GM21390 (cell line): ENCODE data around the gene EIF2S3B.
"Not testable (repeated sequence)": the region's sequence is repeated elsewhere in the genome, so short reads cannot be mapped to it uniquely, and the experiment has no call there.

Experiments used
- ATAC-seq: cut with Tn5 transposase; IDR thresholded peaks from one replicate; pipeline ENCODE4 v1.9.1; 2021; ENCODE audit not compliant: unreplicated experiment

EIF2S3B gene

DNA sequence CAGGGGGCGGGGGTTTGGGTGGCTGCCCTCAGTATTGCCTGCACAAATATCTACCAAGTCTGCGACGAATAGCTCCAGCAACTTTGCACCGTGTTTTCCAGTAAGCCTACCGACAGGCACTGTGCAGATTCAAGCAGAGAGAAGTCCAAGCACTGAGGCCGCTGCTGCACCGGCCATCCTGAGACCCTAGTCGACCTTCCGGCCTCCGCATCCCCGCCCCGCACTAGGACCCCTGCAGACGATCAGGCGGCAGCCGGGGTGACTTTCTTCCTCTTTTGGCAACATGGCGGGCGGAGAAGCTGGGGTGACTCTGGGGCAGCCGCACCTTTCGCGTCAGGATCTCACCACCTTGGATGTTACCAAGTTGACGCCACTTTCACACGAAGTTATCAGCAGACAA is at the start of gene EIF2S3B:
EIF2S3B (plus strand) TSS at position 271 of the 400 bp plus-strand sequence; CDS start at position 284, 13 bp downstream.
- no peak for ATAC-seq

DNA sequence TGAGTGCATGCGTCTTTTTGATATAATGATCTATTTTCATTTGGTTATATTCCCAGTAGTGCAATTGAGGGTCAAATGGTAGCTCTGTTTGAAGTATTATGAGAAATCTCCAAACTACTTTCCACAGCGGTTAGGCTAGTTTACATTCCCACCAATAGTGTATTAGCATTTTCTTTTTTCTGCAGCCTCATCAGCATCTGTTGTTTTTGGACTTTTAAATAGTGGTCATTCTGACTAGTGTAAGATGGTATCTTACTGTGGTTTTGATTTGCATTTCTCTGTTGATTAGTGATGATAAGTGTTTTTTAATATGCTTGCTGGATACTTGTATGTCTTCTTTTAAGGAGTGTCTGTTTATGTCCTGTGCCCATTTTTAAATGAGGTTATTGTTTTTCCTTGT is 48.8 kb upstream of the EIF2S3B start:
- ATAC-seq = no peak

- no peak for ATAC-seq
Observed at GRCh38 chr12:10457760-10458159, 47.9 kb upstream of the EIF2S3B start.

- ATAC-seq = no peak
Observed at GRCh38 chr12:10466311-10466710, 39.4 kb upstream of the EIF2S3B start.

GRCh38 chr12:10469701-10470100 is 36.0 kb upstream of the EIF2S3B start:
- ATAC-seq = no peak

- not testable (repeated sequence) for ATAC-seq
Observed at GRCh38 chr12:10472808-10473207, 32.9 kb upstream of the EIF2S3B start.

- ATAC-seq = not testable (repeated sequence)
Observed at GRCh38 chr12:10481901-10482300, 23.8 kb upstream of the EIF2S3B start.

GRCh38 chr12:10487328-10487727 is 18.4 kb upstream of the EIF2S3B start:
- ATAC-seq = not testable (repeated sequence)

GRCh38 chr12:10491766-10492165 is 13.9 kb upstream of the EIF2S3B start:
- ATAC-seq = no peak

- no peak for ATAC-seq
Observed at GRCh38 chr12:10497602-10498001, 8.1 kb upstream of the EIF2S3B start.

GRCh38 chr12:10498042-10498441 is 7.6 kb upstream of the EIF2S3B start:
- no peak for ATAC-seq

DNA sequence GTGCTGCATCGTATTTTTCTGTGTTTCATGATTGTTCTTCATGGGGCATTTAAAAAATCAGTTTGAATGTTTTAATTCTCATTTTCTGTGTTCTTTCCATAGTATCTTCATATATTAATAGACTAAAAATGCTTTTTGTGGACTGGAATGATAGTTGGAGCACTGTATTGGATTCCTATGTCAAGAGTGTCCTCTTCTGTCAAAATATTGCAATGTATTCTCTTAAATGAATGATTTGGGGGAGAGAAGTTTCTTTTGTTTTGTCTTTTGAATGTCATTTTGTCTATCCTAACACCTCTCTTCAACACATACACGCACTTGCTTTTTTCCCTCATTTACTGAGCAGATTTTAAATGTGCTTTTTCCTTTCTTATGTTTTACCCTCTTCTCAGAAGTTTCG is 4.7 kb upstream of the EIF2S3B start:
- ATAC-seq = no peak

- ATAC-seq = no peak
Observed at GRCh38 chr12:10503460-10503859, 2.2 kb upstream of the EIF2S3B start.

GRCh38 chr12:10511756-10512355 is 6.2 kb downstream of the EIF2S3B start:
- ATAC-seq = no peak

- no peak for ATAC-seq
Observed at GRCh38 chr12:10512798-10513197, 7.1 kb downstream of the EIF2S3B start.

DNA sequence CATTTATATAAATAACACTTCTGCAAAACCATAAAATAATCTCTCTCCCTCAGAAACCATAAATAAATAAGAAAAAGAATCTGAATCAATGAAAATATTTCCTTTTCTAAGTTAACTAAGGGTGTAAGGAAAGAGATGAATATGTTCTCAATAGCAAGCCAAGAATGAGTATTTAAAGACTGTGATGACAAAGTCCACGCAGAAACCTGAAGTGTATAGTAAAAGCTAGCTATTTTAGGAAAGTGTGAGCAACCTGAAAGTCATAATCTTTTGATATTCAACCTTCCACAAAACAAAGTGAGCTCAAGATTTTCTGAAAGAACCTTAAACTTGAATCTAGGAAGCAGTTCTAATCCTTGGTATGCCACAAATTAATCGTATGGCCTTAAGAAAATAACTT is 15.9 kb downstream of the EIF2S3B start:
- no peak for ATAC-seq

- no peak for ATAC-seq
Observed at GRCh38 chr12:10528174-10528953, 22.7 kb downstream of the EIF2S3B start.

GRCh38 chr12:10529603-10530002 is 23.9 kb downstream of the EIF2S3B start:
- no peak for ATAC-seq

DNA sequence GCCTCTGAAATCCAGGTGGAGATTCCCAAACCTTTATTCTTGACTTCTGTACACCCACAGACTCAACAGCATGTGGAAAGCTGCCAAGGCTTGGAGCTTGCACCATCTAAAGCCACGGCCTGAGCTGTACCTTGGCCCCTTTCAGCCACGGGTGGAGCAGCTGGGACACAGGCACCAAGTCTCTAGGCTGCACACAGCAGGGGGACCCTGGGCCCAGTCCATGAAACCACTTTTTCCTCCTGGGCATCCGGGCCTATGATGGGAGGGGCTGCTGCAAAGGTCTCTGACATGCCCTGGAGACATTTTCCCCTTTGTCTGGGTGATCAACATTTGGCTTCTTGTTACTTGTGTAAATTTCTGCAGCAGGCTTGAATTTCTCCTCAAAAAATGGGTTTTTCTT is 32.0 kb downstream of the EIF2S3B start:
- no peak for ATAC-seq

DNA sequence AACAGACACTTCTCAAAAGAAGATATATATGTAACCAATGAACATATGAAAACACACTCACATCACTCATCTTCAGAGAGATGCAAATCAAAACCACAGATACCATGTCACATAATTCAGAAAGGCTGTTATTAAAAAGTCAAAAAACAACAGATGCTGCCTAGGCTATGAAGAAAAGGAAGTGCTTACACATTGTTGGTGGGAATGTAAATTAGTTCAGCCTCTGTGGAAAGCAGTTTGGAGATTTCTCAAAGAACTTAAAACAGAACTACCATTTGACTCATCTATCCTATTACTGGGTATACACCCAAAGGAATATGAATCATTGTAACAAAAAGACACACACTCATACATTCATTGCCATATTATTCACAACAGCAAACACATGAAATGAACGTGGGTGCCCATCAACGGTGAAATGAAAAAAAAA is 35.1 kb downstream of the EIF2S3B start:
- peak; percentile 98 for ATAC-seq

DNA sequence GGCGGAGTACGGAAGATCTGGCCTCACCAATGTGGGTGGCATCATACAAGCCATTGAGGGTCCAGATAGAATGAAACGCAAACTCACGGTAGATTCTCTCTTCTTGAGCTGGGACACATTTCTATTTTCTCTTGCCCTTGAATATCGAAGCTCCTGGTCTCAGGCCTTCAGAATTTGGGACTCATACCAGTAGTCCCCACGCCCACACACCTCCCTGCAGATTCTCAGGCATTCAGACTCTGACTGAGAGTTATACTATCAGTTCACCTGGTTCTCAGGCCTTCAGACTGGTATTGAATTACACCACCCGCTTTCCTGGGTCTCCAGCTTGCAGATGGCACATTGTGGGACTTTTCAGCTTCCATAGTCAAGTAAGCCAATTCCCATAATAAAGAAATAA is 37.8 kb downstream of the EIF2S3B start:
- ATAC-seq = no peak

DNA sequence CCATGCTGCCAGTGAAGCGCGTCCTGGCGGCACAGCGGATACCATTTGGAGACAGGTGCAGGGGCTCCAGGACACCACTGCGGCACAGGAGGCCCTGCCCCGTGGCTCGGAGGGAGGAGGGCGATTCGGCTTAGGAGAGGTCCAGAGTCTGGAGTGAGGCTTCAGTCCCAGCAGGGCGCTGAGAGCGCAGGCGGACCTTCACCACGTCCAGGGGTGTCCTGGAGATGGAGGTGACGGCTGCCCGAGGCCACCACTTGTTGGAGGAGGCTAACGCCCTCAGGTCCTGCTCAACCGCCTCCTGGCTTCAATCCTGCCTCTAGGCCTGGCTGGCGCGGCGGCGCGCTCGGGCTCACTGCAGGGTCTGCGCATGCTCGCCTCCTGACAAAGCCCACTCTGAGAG is 45.7 kb downstream of the EIF2S3B start:
- no peak for ATAC-seq

- no peak for ATAC-seq
Observed at GRCh38 chr12:10553148-10553547, 47.5 kb downstream of the EIF2S3B start.
